Left forelimb (tissue), 1 donor: ENCODE results near the gene SULT1B1.

ENCODE experiments used
- DNase-seq: peaks from one replicate; pipeline ENCODE4 v3.0.0-alpha.2; 2018; ENCODE audit warnings: low spot score

Gene SULT1B1

GRCh38 chr4:69749771-69750170, 10.6 kb downstream of the SULT1B1 start:
- DNase-seq: no peak

GRCh38 chr4:69748173-69748572, 12.2 kb downstream of the SULT1B1 start:
- no peak for DNase-seq

GRCh38 chr4:69744157-69744478, 16.3 kb downstream of the SULT1B1 start:
- no peak for DNase-seq

DNA sequence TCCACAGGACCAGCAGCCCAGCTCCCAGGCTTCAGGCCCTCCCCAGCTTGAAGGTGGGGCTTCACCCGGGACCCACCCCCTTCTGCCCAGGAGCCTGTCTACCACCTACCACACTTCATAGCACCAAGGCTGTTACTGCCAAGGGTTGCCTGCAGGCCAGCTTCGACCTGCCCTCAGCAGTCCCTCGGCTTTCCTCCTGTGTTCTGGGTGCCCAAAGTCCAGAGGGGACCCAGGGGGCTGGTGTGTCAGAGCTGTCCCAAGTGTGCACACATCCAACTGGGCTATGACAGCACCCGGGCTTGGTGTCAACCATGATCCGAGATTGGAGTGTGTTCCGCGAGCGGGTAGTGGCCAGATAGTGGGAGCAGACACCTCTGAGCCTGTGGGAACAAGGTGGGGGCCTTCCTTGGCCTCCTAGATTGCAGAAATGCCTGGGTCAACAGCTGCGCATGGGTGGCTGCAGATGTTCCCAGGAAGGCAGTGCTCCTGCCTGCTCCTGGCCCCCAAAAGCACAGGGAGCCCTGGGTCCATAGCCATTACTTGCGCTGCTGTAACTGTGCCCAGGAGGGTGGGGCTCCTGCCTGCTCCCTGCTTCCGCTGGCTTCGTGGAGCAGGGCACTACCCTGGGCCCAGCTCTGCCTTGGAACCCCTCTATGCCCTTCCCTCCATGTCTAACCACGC, 16.8 kb downstream of the SULT1B1 start:
- no peak for DNase-seq

DNA sequence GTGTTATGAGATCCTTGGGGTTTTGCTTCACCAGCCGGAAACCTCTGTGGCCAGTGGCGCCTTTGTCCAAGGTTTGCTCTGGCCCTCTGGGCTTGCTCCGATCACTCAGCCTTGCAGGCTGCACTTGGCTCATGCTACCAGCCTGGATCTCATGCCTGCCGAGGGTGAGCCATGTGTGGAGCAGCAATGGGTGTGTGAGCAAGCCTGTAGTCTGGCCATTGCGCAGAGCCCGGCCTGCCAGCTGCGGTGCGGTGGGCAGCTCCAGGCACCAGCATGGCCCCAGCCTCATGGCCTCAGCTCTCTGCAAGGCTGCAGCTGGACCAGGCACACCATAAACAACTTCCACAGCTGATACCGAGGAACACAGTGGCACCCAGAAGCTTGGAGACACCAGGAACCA, 17.8 kb downstream of the SULT1B1 start:
- no peak for DNase-seq

DNA sequence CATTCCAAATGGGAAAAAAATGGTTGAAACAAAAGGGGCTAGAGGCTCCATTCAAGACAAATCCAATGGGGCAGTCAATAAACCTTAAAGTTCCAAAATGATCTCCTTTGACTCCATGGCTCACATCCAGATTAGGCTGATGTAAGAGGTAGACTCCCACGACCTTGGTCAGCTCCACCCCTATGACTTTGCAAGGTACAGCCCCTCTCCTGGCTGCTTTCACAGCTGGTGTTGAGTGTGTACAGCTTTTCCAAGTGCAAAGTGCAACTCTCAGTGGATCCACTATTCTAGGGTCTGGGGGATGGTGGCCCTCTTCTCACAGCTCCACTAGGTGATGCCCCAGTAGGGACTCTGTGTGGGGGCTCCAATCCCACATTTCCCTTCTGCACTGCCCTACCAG, 21.5 kb downstream of the SULT1B1 start:
- no peak for DNase-seq

DNA sequence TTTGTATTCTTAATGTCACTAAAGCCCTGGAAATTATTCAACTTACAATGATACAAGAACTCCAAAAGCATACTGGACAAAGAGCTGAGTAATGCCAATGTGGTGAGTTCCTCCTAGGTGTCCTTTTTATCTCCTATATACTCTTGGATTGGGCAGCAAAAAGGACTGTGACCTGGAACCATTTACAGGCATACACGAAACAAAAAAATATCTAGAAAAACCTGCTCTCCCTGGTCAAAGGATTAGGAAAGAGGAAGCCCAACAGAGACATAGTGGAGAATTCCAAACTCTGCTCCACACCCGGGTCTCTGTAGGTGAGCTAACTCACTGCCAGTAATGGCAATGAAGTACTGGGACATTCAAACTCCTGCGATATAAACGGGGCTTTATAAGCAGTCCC, 25.3 kb downstream of the SULT1B1 start:
- no peak for DNase-seq

GRCh38 chr4:69731847-69732246, 28.6 kb downstream of the SULT1B1 start:
- no peak for DNase-seq

- DNase-seq: no peak
Measured at GRCh38 chr4:69731241-69731640, 29.2 kb downstream of the SULT1B1 start.

DNA sequence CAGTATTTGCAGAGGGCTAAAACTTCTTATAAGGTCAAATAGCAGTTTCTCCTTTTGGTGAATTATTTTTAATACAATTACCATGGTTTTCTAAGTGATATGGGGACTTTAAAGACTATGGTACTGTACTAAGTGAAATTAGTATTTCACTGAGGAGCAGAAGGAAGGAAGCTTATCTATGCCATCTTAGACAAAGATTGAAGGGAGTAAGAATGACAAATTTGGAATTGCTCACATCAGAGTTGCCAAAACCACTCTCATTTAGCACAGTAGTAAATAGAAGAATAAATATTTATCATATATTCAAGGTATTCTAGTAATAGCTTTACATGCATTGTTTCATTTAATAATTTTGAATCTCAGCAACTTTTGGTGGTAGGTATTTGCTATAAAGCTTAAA, 30.4 kb downstream of the SULT1B1 start:
- DNase-seq: no peak

DNA sequence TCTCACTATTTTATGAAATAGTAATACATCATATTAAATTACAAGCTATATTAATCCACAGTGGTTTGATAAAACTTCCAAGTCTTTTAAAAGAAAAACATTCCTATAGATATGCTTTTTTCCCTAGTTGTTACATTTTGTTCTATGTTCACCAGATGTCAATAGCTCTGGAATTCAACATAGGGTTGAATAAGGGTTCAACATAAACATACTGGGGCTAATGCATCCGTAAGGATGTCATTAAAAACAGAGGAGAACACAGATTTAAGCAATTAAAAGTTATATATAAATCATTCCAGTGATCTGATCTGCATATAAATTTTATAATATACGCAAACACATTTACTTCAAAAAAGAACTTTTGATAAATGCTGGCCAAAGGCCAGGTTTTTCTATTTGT, 32.5 kb downstream of the SULT1B1 start:
- DNase-seq: no peak

DNA sequence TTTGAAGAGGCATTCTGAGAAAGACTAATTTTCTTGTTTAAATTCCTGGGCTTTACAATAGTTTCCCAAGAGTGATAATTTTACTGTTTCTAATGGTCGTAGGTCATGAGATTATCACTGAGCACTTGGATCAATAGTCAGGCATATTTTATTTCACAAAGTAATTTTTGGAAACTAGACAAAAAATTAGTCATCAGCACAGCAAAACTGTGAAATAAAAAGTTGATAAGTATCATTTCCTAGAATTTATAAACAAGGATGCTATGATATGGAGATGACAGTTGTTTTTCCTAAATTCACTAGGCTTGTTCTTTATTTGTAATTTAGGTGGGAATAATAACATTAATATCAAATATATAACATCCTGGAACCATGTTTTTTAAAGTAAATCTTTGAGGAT, 33.0 kb downstream of the SULT1B1 start:
- no peak for DNase-seq

DNA sequence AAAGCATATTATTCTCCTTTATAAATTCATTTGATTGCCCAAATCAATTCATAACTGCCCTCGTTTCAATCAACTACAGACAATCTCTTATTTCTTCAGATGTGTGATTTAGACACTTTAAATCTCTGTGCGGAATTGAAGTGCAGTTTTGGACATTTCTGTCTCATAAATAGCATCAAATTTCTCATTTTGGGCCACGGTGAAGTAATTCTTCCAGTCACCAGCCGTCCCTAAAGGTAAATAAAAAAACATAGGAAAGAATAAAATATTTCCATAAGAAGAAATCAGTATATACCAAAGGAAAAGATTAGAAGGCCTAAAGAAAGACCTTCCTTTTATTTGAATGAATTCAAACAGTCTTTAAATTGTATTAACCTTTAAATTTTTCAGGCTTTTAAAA, 33.4 kb downstream of the SULT1B1 start:
- no peak for DNase-seq

DNA sequence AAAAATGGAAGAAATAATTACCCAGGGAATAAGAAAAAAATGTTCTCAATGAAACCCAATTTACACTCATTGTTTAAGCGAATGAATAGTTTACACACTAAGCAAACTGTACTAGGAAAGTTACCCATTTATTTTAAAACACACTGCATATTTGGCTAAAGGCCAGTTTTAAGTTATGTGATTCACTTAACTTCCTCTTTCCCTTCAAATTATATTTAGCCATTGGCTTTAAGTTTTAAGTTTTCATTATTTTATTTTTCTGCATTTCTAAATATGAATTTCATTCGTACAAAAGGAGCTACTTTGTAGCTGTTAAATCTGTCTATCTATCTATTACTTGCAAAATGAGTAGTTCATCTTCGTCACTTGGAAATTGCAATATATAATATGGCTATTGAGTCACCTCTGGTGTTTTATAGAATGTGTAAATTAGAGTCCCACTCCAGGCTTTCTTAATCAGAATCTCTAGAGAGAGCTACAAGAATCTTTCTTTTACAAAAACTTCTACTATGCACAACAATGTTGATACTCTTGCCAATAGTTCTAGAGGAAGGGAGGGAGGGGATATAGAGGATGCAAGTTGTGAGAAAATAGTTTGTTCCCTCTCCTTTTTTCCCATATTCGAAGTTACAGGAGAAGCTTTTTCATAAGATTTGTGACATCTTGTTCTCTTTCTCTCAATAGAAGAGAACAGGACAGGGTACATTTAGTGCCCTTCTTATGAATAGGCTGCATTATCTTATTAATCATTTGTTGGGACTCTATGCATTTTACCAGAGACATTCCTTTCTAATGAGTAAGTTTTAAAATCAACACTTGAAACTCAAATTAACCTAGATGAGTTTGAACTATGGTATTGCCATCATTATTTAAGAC, 41.8 kb downstream of the SULT1B1 start:
- no peak for DNase-seq

DNA sequence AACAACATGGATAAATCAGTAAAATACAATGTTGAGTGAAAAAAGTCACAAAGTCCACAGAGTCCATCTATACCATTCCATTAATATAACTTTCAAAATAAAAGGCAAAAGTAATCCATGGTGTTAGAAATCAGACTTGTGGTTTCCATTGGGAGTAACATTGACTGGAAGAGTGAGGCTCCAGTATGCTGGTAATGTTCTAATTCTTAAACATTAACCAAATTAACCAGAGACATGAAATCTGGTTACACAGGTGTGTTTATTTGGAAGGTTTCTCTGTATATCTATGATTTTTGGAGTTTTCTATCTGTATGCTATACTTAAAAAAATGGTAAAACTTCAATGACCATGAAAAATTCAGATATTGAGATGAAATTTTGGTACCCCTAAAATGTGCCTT, 42.6 kb downstream of the SULT1B1 start:
- DNase-seq: no peak

GRCh38 chr4:69716654-69717053, 43.8 kb downstream of the SULT1B1 start:
- no peak for DNase-seq

DNA sequence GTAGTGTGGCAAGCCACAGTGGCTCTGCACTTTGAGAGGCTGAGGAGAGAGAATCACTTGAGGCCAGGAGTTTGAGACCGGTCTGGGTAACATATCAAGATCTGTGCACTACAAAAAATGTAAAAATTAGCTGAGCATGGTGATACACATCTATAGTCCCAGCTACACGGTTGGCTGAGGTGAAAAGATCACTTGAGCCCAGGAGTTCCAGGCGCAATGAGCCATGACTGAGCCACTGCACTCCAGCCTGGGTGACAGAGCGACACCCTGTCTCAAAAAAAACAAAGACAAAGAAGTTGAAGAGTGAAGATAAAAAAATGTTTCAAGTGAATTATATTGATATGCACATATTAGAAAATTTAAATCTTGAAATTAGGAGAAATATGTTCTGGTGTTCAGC, 46.3 kb downstream of the SULT1B1 start:
- DNase-seq: no peak

DNA sequence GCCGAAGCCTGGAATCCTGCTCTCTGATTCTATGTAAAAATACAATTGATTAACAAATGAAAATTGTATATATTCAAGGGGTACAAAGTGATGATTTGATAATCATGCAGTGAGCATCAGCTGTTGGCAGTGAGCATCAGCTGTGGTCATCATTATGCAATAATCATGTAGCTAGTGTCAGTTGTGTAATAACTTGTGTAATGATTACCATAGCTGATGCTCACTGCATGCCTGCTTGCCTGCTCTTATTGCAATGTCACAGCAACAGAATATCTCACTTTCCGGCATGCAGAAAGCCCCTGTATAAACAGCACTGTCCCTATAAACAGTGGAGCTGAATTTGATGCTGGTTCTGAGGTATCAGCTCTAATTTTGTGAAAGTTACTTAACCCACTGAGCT, 46.8 kb downstream of the SULT1B1 start:
- DNase-seq: no peak

DNA sequence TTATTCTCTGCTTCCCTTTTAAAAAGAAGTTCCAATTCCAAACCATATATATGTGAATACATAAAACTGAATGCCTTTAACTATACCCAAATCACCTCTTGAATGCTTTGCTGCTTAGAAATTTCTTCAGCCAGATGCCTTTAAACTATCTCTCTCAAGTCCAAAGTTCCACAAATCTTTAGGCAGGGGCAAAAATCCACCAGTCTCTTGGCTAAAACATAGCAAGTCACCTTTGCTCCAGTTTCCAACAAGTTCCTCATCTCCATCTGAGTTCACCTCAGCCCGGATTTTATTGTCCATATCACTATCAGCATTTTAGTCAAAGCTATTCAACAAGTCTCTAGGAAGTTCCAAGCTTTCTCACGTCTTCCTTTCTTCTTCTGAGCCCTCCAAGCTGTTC, 49.8 kb downstream of the SULT1B1 start:
- DNase-seq: no peak

- DNase-seq: no peak
Measured at GRCh38 chr4:69708211-69708610, 52.2 kb downstream of the SULT1B1 start.

- no peak for DNase-seq
Measured at GRCh38 chr4:69707807-69708206, 52.6 kb downstream of the SULT1B1 start.

DNA sequence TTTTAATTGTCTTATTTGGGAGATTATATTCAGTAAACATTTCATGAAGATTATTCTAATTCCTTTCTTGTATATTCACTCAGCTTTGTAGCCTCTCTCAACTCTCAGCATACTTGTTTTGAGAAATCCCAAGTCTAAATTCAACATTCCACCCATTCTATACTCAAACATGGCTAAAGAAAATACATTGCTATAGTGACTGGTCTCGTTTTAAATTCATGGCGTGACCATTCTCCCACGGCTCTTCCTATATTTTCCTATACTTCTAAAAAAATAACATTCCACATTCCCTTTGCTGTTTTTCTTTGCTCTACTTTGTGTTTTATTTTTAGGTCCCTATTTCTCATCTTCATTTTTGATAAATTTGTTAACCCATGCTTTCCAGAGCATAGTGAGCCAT, 58.2 kb downstream of the SULT1B1 start:
- no peak for DNase-seq

DNA sequence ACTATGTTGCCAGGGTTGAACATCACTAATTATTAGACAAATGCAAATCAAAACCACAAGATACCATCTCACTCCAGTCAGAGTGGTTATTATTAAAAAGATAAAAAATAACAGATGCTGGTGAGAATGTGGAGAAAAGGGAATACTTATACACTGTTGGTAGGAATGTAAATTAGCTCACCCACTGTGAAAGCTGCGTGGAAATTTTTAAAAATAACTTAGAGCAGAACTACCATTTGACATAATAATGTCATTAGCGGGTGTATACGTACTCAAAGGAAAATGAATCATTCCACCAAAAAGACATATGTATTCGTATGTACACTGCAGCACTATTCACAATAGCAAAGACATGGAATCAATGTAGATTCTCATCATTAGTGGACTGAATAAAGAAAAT, 58.7 kb downstream of the SULT1B1 start:
- DNase-seq: no peak
